Muscle layer of duodenum (tissue), 2 donors: ENCODE data around the gene SLC8B1.

ENCODE experiments used
- H3K27ac ChIP-seq: one replicate; pipeline ENCODE4 v1.7.0; 2013; ENCODE audit warnings: mild to moderate bottlenecking, low read length
- H3K27me3 ChIP-seq: one replicate; pipeline ENCODE4 v1.7.0; 2013; ENCODE audit warnings: low read depth, mild to moderate bottlenecking, control low read depth, low read length
- H3K36me3 ChIP-seq, 2 donors: one replicate each; pipeline ENCODE4 v1.7.0; 2013; ENCODE audit warnings: low read length in 2 of 2, control low read depth in 1 of 2, mild to moderate bottlenecking in 1 of 2; ENCODE audit not compliant: insufficient read depth in 2 of 2, control insufficient read depth in 1 of 2
- H3K4me1 ChIP-seq, 2 donors: one replicate each; pipeline ENCODE4 v1.7.0; 2013; ENCODE audit warnings: low read length in 2 of 2, mild to moderate bottlenecking in 2 of 2, control low read depth in 1 of 2, moderate library complexity in 1 of 2; ENCODE audit not compliant: insufficient read depth in 2 of 2, control insufficient read depth in 1 of 2
- H3K4me3 ChIP-seq, 2 donors: one replicate each; pipeline ENCODE4 v1.7.0; 2013; ENCODE audit warnings: low read length in 2 of 2, low read depth in 1 of 2, mild to moderate bottlenecking in 1 of 2
- H3K9me3 ChIP-seq, 2 donors: one replicate each; pipeline ENCODE4 v1.7.0; 2013; ENCODE audit warnings: low read length in 2 of 2, control low read depth in 1 of 2, mild to moderate bottlenecking in 1 of 2; ENCODE audit not compliant: control insufficient read depth in 1 of 2
- donor health status: healthy.

Gene SLC8B1

DNA sequence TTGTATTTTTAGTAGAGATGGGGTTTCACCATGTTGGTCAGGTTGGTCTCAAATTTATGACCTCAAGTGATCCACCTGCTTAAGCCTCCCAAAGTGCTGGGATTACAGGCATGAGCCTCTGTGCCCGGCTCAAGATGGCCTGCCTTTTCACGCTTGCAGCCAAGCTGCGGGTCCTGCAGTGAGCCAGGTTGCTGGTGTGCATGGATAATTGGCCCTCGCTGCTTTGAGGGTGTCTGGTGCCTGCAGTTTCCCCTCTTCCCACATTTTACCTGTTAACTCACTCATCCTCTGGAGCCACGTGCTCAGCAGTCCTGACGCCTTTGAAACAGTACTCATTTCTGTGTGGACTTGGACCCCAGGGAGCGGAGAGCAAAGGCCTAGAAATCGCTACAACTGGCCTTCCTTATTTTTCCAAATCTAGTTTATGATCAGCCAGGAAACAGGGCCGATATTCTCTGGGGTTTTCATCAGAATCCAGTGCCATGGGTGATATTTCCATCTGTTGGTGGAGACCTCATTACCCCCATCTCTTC is 71.4 kb downstream of the SLC8B1 start:
- Histone ChIP-seq H3K36me3 (peaks cover 26 to 33% of the 10 kb centered on the region in 2 donors), H3K9me3 (no peaks in the 10 kb centered on the region), H3K4me3 (no peak overlapping the region), H3K4me1 (peaks cover 13 to 25% of the 10 kb centered on the region in 2 donors), H3K27me3 (no peaks in the 10 kb centered on the region), H3K27ac (no peak overlapping the region)

DNA sequence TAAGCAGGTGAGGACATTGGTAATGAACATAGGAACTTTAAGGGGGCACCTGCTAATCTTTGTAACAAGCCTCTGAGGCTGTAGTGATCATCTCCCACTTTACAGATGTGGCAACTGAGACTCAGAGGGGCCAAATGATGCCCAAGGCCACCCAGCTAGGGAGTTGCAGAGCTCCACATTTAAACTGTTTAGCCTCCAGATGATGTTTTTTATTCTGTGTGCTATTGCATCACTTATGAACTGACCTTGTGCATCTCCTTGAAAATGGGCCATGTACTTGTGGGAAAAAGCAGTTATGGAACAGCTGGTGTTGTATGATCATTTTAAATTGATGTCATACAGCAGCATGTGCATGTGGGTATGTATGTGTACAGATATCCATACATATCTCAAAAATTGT is 72.2 kb downstream of the SLC8B1 start:
- Histone ChIP-seq H3K27ac (no peak overlapping the region), H3K36me3 (peaks cover 20 to 25% of the 10 kb centered on the region in 2 donors), H3K4me1 (peaks cover 13 to 27% of the 10 kb centered on the region in 2 donors), H3K27me3 (no peaks in the 10 kb centered on the region), H3K4me3 (no peak overlapping the region), H3K9me3 (no peaks in the 10 kb centered on the region)

- no peak overlapping the region for H3K4me3 ChIP-seq
- peaks cover 19% of the 10 kb centered on the region in 2 donors for H3K36me3 ChIP-seq
- peaks cover 13 to 27% of the 10 kb centered on the region in 2 donors for H3K4me1 ChIP-seq
- no peak overlapping the region for H3K27ac ChIP-seq
- no peaks in the 10 kb centered on the region for H3K9me3 ChIP-seq
- H3K27me3 ChIP-seq, result no peaks in the 10 kb centered on the region
Observed at GRCh38 chr12:113261847-113262470, 73.0 kb downstream of the SLC8B1 start.

- Histone ChIP-seq H3K27me3 (no peaks in the 10 kb centered on the region), H3K36me3 (peaks cover 8 to 12% of the 10 kb centered on the region in 2 donors), H3K4me1 (peaks cover 13 to 27% of the 10 kb centered on the region in 2 donors), H3K4me3 (no peak overlapping the region), H3K9me3 (no peaks in the 10 kb centered on the region), H3K27ac (no peak overlapping the region)
Observed at GRCh38 chr12:113260636-113261300, 74.1 kb downstream of the SLC8B1 start.

DNA sequence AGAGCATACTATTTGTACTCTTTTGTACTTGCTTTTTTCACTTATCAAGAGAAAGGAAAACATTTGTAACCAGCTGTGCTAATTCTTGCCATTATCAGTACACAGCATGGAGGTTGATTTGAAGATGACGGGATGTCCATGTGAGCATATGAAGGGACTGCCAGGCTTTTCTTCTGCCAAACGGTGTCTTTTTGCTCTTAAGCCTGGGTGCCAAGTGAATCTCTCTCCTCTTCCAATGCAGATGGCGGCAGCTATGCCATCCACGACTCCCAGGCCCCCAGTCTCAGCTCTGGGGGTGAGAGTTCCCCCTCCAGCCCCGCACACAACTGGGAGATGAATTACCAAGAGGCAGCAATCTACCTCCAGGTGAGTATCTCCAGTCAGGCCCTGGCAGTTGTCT is 74.8 kb downstream of the SLC8B1 start:
- no peaks in the 10 kb centered on the region for H3K27me3 ChIP-seq
- peaks cover 4 to 11% of the 10 kb centered on the region in 2 donors for H3K36me3 ChIP-seq
- H3K27ac ChIP-seq, result no peak overlapping the region
- no peak overlapping the region for H3K4me3 ChIP-seq
- no peaks in the 10 kb centered on the region for H3K9me3 ChIP-seq
- peaks cover 13 to 27% of the 10 kb centered on the region in 2 donors for H3K4me1 ChIP-seq

- no peak overlapping the region for H3K27ac ChIP-seq
Observed at GRCh38 chr12:113257564-113257963, 77.3 kb downstream of the SLC8B1 start.

GRCh38 chr12:113254298-113254697 is 80.6 kb downstream of the SLC8B1 start:
- no peak overlapping the region for H3K27ac ChIP-seq
- H3K4me3 ChIP-seq, result no peak overlapping the region
- no peaks in the 10 kb centered on the region for H3K9me3 ChIP-seq
- H3K27me3 ChIP-seq, result no peaks in the 10 kb centered on the region
- peaks cover under 1 to 10% of the 10 kb centered on the region in 2 donors for H3K4me1 ChIP-seq
- H3K36me3 ChIP-seq, result peaks cover 12 to 37% of the 10 kb centered on the region in 2 donors

More at GRCh38 chr12:113257564-113257963, 77.3 kb downstream of the SLC8B1 start:
- Histone ChIP-seq H3K27me3 (no peaks in the 10 kb centered on the region), H3K36me3 (peaks cover 3 to 14% of the 10 kb centered on the region in 2 donors), H3K4me3 (no peak overlapping the region), H3K4me1 (peaks cover 13 to 27% of the 10 kb centered on the region in 2 donors), H3K9me3 (no peaks in the 10 kb centered on the region)

DNA sequence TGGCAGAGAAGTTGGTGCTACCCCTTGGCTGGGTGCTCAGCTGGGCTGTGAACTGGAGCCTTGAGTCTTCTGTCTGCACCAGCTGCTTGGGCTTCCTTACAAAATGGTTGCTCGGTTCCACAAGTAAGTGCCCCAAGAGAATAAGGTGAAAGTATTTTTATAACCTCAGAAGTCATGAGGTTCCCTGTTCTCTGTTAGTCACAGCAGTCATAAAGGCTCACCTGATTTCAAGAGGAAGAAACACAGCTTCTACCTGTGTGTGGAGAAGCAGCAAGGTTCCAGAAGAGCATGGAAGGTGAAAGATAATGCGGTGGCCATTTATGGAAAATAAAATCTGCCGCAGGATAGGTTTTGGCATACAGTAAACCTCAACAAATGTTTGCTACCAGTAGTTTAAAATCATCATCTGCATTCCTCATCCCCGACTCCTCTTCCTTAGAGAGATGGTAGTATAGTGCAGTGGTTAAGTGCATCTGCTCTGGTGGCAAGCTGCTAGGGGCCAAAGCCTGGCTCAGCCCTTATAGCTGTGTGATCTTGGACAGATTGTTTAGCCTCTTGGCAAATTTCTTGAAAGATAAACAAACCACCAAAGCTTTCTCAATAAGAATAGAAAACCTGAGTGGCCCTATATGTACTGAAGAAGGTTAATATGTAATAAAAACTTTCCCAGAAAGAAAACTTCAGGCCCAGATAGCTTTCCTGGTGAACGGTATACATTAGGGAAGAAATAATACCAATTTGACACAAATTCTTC is 81.2 kb downstream of the SLC8B1 start:
- Histone ChIP-seq H3K27me3 (no peaks in the 10 kb centered on the region), H3K9me3 (no peaks in the 10 kb centered on the region), H3K4me1 (peaks cover 0 to 4% of the 10 kb centered on the region in 2 donors), H3K4me3 (no peak overlapping the region), H3K36me3 (peaks cover 16 to 39% of the 10 kb centered on the region in 2 donors), H3K27ac (no peak overlapping the region)

- no peak overlapping the region for H3K27ac ChIP-seq
- H3K4me1 ChIP-seq, result no peaks in the 10 kb centered on the region
Observed at GRCh38 chr12:113252494-113252893, 82.4 kb downstream of the SLC8B1 start.

DNA sequence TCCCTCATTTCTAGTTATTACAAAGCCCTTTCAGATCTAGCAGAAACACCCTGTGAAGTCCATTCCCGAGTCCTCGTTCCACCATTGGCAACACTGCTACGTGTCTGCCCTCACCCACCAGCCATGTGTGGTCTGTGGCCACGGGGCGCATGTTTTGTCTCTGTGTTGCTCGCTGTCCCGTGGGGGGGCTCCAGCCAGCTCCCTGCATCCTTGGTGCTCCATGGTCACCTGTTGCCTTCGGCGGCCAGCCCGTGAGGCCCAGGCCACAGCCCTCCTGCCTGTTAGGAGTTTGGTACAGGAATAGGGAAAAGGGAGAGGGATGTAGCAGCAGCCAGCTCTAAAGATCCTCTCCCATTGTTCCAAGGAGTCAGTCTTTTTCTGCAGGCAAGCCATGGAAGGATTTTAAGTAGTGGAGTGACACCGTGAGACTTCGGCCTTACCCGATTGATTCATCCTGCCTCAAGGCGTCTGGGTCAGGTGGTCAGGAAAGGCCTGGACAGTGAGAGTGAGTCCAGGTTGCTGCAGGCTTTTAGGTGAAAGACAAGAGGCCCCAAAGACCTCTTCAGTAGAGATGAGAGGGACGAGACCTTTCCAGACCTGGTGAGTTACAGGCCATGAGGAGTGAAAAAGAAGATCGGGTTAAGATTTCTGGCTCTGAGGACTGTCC is 83.4 kb downstream of the SLC8B1 start:
- no peak overlapping the region for H3K4me3 ChIP-seq
- H3K9me3 ChIP-seq, result no peaks in the 10 kb centered on the region
- H3K27ac ChIP-seq, result no peak overlapping the region
- H3K4me1 ChIP-seq, result peaks cover 4 to 8% of the 10 kb centered on the region in 2 donors
- H3K27me3 ChIP-seq, result no peaks in the 10 kb centered on the region
- peaks cover 16 to 39% of the 10 kb centered on the region in 2 donors for H3K36me3 ChIP-seq

More at GRCh38 chr12:113252494-113252893, 82.4 kb downstream of the SLC8B1 start:
- Histone ChIP-seq H3K36me3 (peaks cover 16 to 39% of the 10 kb centered on the region in 2 donors), H3K27me3 (no peaks in the 10 kb centered on the region), H3K4me3 (no peak overlapping the region), H3K9me3 (no peaks in the 10 kb centered on the region)
